Measurements from ENCODE around the gene ACTL6B. TPM values are rescaled to one million over a fixed set of nuclear protein-coding genes. Genes with fewer than 3 reads are reported as not detected.

Gene ACTL6B
- total and polyA plus RNA-seq, 9 of the 15 experiments (the other 6 are each of a cell fraction or from before 2014, with no cell fraction given), result not detected

DNA sequence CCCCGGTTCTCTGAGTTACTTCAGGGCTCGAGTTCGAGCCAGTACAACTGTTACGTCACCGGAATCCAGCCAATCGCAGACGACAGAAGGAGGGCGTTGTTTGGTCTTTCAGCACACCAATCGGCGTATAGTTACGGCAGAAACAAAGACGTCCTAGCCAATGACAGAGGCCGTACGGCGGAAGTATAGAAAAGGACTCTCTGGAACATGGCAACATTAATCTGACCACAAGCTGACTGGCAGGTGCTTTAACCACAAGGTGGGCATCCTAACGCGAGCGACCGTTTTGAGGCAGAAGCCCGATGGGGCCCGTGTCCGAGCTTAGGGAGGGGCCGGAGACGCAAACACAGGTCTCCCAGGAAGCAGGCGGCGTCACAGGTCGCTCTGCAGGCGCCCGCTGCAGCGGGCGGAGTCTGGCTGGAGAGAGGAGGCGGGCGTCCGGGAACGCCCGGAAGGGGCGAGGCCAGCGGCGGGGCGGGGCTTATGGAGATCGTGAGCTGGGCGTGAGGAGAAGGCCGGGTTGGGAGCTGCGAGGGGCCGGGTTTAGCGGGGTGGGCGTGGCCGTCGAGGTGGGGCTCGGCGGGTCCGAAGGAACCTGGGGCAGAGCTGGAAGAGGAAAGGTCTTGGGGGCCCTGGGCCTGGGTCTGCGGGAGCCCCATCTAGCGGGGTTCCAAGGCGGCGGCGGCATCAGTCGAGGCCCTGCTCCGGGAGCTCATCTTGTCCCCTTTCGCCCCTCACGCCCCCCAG is 44.1 kb downstream of the ACTL6B start, which contains the start of gene MOSPD3 (continued):
- 0 out of 4 replicates have a peak, but pooled peaks of 1 of the 2 experiments have one; percentile 5 for TF ChIP-seq FOXA3 (CRISPR knock-in tag; conservative IDR thresholded peaks at IDR 0.05 in 1 of 2, IDR thresholded peaks at IDR 0.05 in 1 of 2)
- TF ChIP-seq POU5F1 (IDR thresholded peaks at IDR 0.05; ENCODE audit: borderline replicate concordance, low read depth, low read length, partially characterized antibody), result no peak
- TF ChIP-seq HMGN3 (IDR thresholded peaks at IDR 0.05; ENCODE audit: borderline replicate concordance, extremely low read depth, insufficient read length, low read depth, low read length), result peak; percentile 70
- TF ChIP-seq ZSCAN29 (IDR thresholded peaks at IDR 0.05), result no peak
- 0 out of 2 replicates have a peak, but pooled peaks have one; percentile 33 for TF ChIP-seq MTA1 (IDR thresholded peaks at IDR 0.05; ENCODE audit: borderline replicate concordance)
- no peak for TF ChIP-seq TRIM24 (IDR thresholded peaks at IDR 0.05)

DNA sequence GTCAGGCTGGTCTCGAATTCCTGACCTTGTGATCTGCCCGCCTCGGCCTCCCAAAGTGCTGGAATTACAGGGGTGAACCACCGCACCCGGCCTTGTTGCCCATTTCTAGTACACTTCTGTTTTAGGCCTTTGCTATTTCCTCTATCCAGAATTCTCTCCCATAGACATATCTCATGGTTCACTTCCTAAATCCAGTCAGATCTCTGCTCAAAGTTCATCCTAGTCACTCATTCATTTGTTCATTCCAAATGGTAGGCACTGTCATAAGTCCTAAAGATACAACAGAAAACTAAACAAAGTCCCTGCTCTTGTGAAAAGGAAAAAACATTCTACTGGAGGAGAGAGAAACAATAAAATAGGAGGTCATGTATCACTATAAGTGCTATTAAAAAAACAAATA is 46.3 kb downstream of the ACTL6B start:
- H3K4me2 ChIP-seq (ENCODE audit: insufficient read depth, low read length), result no peak overlapping the region
- peaks cover 3% of the 10 kb centered on the region; the same call in 1 of the 3 replicates for H3K36me3 ChIP-seq (ENCODE audit: control insufficient read depth, insufficient read depth, low read length)
- WGBS (ENCODE audit: insufficient coverage, low coverage, missing lambda C conversion rate), result 84% methylated on average over 5 of the region's 5 CpGs
- intact Hi-C loops (cut with micrococcal nuclease) (no loop called here), in situ Hi-C loops (cut with MboI) (no loop called here)
- H3K79me2 ChIP-seq (ENCODE audit: control insufficient read depth, insufficient read depth, low read length), result peaks cover 9% of the 10 kb centered on the region; the same call in 2 of the 3 replicates
- no peak overlapping the region for H3K4me3 ChIP-seq
- H3K4me1 ChIP-seq (replicated peaks in 1 of 2; ENCODE audit: control insufficient read depth in 2 of 2, insufficient read depth in 2 of 2, low read length in 2 of 2), result peaks cover 23 to 42% of the 10 kb centered on the region in 2 experiments; a peak in 3 of 5 replicates
- no peak for ATAC-seq
- no peak for FAIRE-seq
- ChIA-PET POLR2A (no interaction called here), CTCF (ENCODE audit: low intra/inter-chr PET ratio) (no interaction called here)
- no peak overlapping the region for H2AFZ ChIP-seq (ENCODE audit: low read depth, low read length)
- no peaks in the 10 kb centered on the region for H3K9me1 ChIP-seq (ENCODE audit: control insufficient read depth, insufficient read depth, low read length)
- H3K27ac ChIP-seq (ENCODE audit: extremely low read depth, low read depth, low read length), result no peak overlapping the region
- no peaks in the 10 kb centered on the region for H3K9me3 ChIP-seq (replicated peaks; ENCODE audit: control insufficient read depth, insufficient read depth, low read depth, low read length)
- H3K9ac ChIP-seq (ENCODE audit: insufficient read depth in 1 of 2, low read depth in 2 of 2, low read length in 2 of 2), result no peak overlapping the region
- H3K27me3 ChIP-seq (ENCODE audit: control insufficient read depth in 2 of 2, insufficient read depth in 2 of 2, low read length in 2 of 2), result no peaks in the 10 kb centered on the region
- H4K20me1 ChIP-seq (replicated peaks; ENCODE audit: control insufficient read depth, insufficient read depth, low read length), result no peaks in the 10 kb centered on the region
- no TSS peak for BruUV-seq (replicated peaks)
- no peak for DNase-seq (ENCODE audit: extremely low read depth in 1 of 4, low spot score in 3 of 4)
- TF ChIP-seq GATA2 (CRISPR knock-in tag; IDR thresholded peaks at IDR 0.05), result no peak
- TF ChIP-seq SIN3A (IDR thresholded peaks at IDR 0.05; ENCODE audit: borderline replicate concordance in 2 of 2, control insufficient read depth in 1 of 2, low read depth in 2 of 2, low read length in 2 of 2), result no peak
- no peak for TF ChIP-seq ZNF354B (CRISPR knock-in tag; IDR thresholded peaks at IDR 0.05)
- TF ChIP-seq NFRKB (IDR thresholded peaks at IDR 0.05; ENCODE audit: low read depth), result no peak
- no peak for TF ChIP-seq RFX1 (IDR thresholded peaks at IDR 0.05)
- TF ChIP-seq L3MBTL2 (IDR thresholded peaks at IDR 0.05), result no peak
- no peak for TF ChIP-seq BCOR (IDR thresholded peaks at IDR 0.05)
- TF ChIP-seq ZNF780A (CRISPR knock-in tag; IDR thresholded peaks at IDR 0.05), result no peak
- TF ChIP-seq, protein P1, sequence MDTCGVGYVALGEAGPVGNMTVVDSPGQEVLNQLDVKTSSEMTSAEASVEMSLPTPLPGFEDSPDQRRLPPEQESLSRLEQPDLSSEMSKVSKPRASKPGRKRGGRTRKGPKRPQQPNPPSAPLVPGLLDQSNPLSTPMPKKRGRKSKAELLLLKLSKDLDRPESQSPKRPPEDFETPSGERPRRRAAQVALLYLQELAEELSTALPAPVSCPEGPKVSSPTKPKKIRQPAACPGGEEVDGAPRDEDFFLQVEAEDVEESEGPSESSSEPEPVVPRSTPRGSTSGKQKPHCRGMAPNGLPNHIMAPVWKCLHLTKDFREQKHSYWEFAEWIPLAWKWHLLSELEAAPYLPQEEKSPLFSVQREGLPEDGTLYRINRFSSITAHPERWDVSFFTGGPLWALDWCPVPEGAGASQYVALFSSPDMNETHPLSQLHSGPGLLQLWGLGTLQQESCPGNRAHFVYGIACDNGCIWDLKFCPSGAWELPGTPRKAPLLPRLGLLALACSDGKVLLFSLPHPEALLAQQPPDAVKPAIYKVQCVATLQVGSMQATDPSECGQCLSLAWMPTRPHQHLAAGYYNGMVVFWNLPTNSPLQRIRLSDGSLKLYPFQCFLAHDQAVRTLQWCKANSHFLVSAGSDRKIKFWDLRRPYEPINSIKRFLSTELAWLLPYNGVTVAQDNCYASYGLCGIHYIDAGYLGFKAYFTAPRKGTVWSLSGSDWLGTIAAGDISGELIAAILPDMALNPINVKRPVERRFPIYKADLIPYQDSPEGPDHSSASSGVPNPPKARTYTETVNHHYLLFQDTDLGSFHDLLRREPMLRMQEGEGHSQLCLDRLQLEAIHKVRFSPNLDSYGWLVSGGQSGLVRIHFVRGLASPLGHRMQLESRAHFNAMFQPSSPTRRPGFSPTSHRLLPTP (IDR thresholded peaks at IDR 0.05; ENCODE audit: borderline replicate concordance, extremely low read depth, insufficient read length), result no peak
- TF ChIP-seq, protein P2, sequence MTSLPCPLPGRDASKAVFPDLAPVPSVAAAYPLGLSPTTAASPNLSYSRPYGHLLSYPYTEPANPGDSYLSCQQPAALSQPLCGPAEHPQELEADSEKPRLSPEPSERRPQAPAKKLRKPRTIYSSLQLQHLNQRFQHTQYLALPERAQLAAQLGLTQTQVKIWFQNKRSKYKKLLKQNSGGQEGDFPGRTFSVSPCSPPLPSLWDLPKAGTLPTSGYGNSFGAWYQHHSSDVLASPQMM (CRISPR knock-in tag; IDR thresholded peaks at IDR 0.05), result no peak

Measured in K562 (cell line).